ENCODE results near the gene SFT2D1.
"Not testable (repeated sequence)": the region's sequence is repeated elsewhere in the genome, so short reads cannot be mapped to it uniquely, and the experiment has no call there.

Gene SFT2D1

GRCh38 chr6:166362427-166362826 is 20.1 kb upstream of the SFT2D1 start:
- ATAC-seq, DNase-seq: not testable (repeated sequence)

- DNase-seq, result no peak
These were observed 18.7 kb upstream of the SFT2D1 start for GRCh38 chr6:166361077-166361429.

GRCh38 chr6:166360243-166361076 is 18.1 kb upstream of the SFT2D1 start:
- no peak for ATAC-seq
- DNase-seq, result no peak

More at GRCh38 chr6:166361077-166361429, 18.7 kb upstream of the SFT2D1 start:
- ATAC-seq, result no peak

- DNase-seq (no peak), ATAC-seq (no peak)
These were observed 13.2 kb upstream of the SFT2D1 start for GRCh38 chr6:166355552-166355951.

GRCh38 chr6:166354965-166355364 is 12.6 kb upstream of the SFT2D1 start:
- no peak for ATAC-seq
- no peak for DNase-seq

- DNase-seq, result no peak
- no peak for ATAC-seq
These were observed 11.8 kb upstream of the SFT2D1 start for GRCh38 chr6:166354143-166354542.

GRCh38 chr6:166353507-166353906 is 11.2 kb upstream of the SFT2D1 start:
- DNase-seq (no peak), ATAC-seq (no peak)

GRCh38 chr6:166352923-166353322 is 10.6 kb upstream of the SFT2D1 start:
- ATAC-seq, result no peak
- DNase-seq, result no peak

- ATAC-seq, result no peak
- DNase-seq, result no peak
These were observed 9.5 kb upstream of the SFT2D1 start for GRCh38 chr6:166351715-166352285.

GRCh38 chr6:166348305-166348949 is 6.1 kb upstream of the SFT2D1 start:
- DNase-seq (no peak), ATAC-seq (peak; percentile 63)

GRCh38 chr6:166346965-166347364 is 4.6 kb upstream of the SFT2D1 start:
- DNase-seq (no peak), ATAC-seq (no peak)

GRCh38 chr6:166346449-166346848 is 4.1 kb upstream of the SFT2D1 start:
- ATAC-seq, result no peak
- DNase-seq, result no peak

- ATAC-seq, DNase-seq: not testable (repeated sequence)
These were observed 3.3 kb upstream of the SFT2D1 start for GRCh38 chr6:166345672-166346071.

GRCh38 chr6:166344921-166345320 is 2.6 kb upstream of the SFT2D1 start:
- not testable (repeated sequence) for DNase-seq, ATAC-seq

GRCh38 chr6:166344240-166344639 is 1.9 kb upstream of the SFT2D1 start:
- DNase-seq (no peak), ATAC-seq (no peak)

- ATAC-seq (no peak), DNase-seq (no peak)
These were observed 774 bp upstream of the SFT2D1 start for GRCh38 chr6:166343150-166343487.

GRCh38 chr6:166341977-166342348 is 382 bp downstream of the SFT2D1 start:
- ATAC-seq, result peak; percentile 1
- DNase-seq, result no peak

GRCh38 chr6:166341464-166341863 is 881 bp downstream of the SFT2D1 start:
- DNase-seq (no peak), ATAC-seq (no peak)

- ATAC-seq, result no peak
These were observed 3.5 kb downstream of the SFT2D1 start for GRCh38 chr6:166338854-166339253.

GRCh38 chr6:166336847-166337246 is 5.5 kb downstream of the SFT2D1 start:
- ATAC-seq (no peak), DNase-seq (no peak)

More at GRCh38 chr6:166338854-166339253, 3.5 kb downstream of the SFT2D1 start:
- DNase-seq, result no peak

GRCh38 chr6:166335378-166336302 is 6.7 kb downstream of the SFT2D1 start:
- ATAC-seq (no peak), DNase-seq (no peak)

- DNase-seq (no peak), ATAC-seq (no peak)
These were observed 7.5 kb downstream of the SFT2D1 start for GRCh38 chr6:166334878-166335277.

All from stimulated activated naive CD8-positive, alpha-beta T cell treated with anti-CD3 and anti-CD28 coated beads, Interleukin-15, Interleukin-2, amounts not matched to agents 100 U/mL and 50 U/mL, for 24 hours (primary cell).